Bronchial epithelial cell (primary cell): ENCODE data around the gene USE1. TPM values are rescaled to one million over a fixed set of nuclear protein-coding genes. Genes with fewer than 3 reads are reported as not detected.

Experiments used
- DNase-seq: peaks from one replicate; pipeline ENCODE4 v3.0.0-alpha.2; 2010; ENCODE audit warnings: low read depth
- FAIRE-seq: peaks from 2 replicates; lab custom pipeline; 2011; peaks lifted over from hg19 to GRCh38; lab: Jason Lieb, UNC
- H3K27me3 ChIP-seq: 2 replicates; pipeline ENCODE4 v1.5.1; 2011; ENCODE audit warnings: low read length; ENCODE audit not compliant: control insufficient read depth, insufficient read depth
- H3K36me3 ChIP-seq: 2 replicates; pipeline ENCODE4 v1.5.1; 2011; ENCODE audit warnings: low read length; ENCODE audit not compliant: control insufficient read depth, insufficient read depth
- H3K4me3 ChIP-seq: 2 replicates; pipeline ENCODE4 v1.5.1; 2011; ENCODE audit warnings: mild to moderate bottlenecking, low read depth, low read length, control low read depth
- CTCF ChIP-seq: IDR thresholded peaks from 2 replicates; pipeline ENCODE4 v1.5.1; 2011; ENCODE audit warnings: mild to moderate bottlenecking, moderate library complexity, low read length, control low read depth, inconsistent platforms; ENCODE audit not compliant: insufficient read depth, severe bottlenecking
- total RNA-seq: library from RNA; depleted of rRNA; stranded (reverse); fragments of >200 nt; gene quantifications from 2 replicates; pipeline ENCODE4 v1.2.1, GENCODE V29; 2014

Gene USE1
- total RNA-seq, 1 donor from 2014 or later: 11.8 TPM

- no peak for DNase-seq
- Histone ChIP-seq H3K27me3 (no peaks in the 10 kb centered on the region), H3K36me3 (peaks cover 10% of the 10 kb centered on the region), H3K4me3 (no peak overlapping the region)
- no peak for FAIRE-seq
- TF ChIP-seq CTCF: no peak
Measured at GRCh38 chr19:17266589-17266974, 51.4 kb downstream of the USE1 start.

- Histone ChIP-seq H3K36me3 (peaks cover 11% of the 10 kb centered on the region), H3K27me3 (no peaks in the 10 kb centered on the region), H3K4me3 (peak within 1 kb of the TSS; percentile 73)
- DNase-seq (peak; percentile 99), FAIRE-seq (peak; percentile 62)
- TF ChIP-seq CTCF: no peak
Measured at GRCh38 chr19:17266975-17267788, 52.0 kb downstream of the USE1 start, which contains the start of gene BABAM1. Gene BABAM1 (plus strand): TSS chr19:17267443. CDS start chr19:17268807, 1,364 bp downstream.

- peaks cover 15% of the 10 kb centered on the region for H3K36me3 ChIP-seq
- DNase-seq (no peak), FAIRE-seq (no peak)
- no peak for TF ChIP-seq CTCF
- H3K27me3 ChIP-seq: no peaks in the 10 kb centered on the region
- H3K4me3 ChIP-seq: no peak overlapping the region
Measured at GRCh38 chr19:17268754-17269153, 53.6 kb downstream of the USE1 start.

Other genes with a start within 250 kb of the USE1 start
- 0.53 and 1.9 TPM in 2 replicates for gene CPAMD8, start 188.5 kb upstream of the USE1 start, total RNA-seq
- 1.3 and 1.7 TPM in 2 replicates for gene HAUS8, start 139.9 kb upstream of the USE1 start, total RNA-seq
- 15.5 and 21.9 TPM in 2 replicates for gene MYO9B, start 139.6 kb upstream of the USE1 start, total RNA-seq
- 2.0 and 3.2 TPM in 2 replicates for gene OCEL1, start 10.9 kb downstream of the USE1 start, total RNA-seq
- 93.8 and 124 TPM in 2 replicates for gene NR2F6, start 30.6 kb downstream of the USE1 start, total RNA-seq
- gene USHBP1, start 49.4 kb downstream of the USE1 start, total RNA-seq: 0.13 TPM in 1 of 2 replicates, not detected in the other
- gene BABAM1, start 52.1 kb downstream of the USE1 start, total RNA-seq: 45.8 and 60.9 TPM in 2 replicates
- 0.38 and 0.53 TPM in 2 replicates for gene ANKLE1, start 66.5 kb downstream of the USE1 start, total RNA-seq
- 6.1 and 9.9 TPM in 2 replicates for gene ABHD8, start 88.1 kb downstream of the USE1 start, total RNA-seq
- 23.7 and 24.3 TPM in 2 replicates for gene MRPL34, start 90.5 kb downstream of the USE1 start, total RNA-seq
- gene DDA1, start 94.2 kb downstream of the USE1 start, total RNA-seq: 9.0 and 21.1 TPM in 2 replicates
- gene ANO8, start 119.5 kb downstream of the USE1 start, total RNA-seq: 2.6 and 4.0 TPM in 2 replicates
- 16.5 and 48.4 TPM in 2 replicates for gene GTPBP3, start 122.2 kb downstream of the USE1 start, total RNA-seq
- gene PLVAP, start 162.0 kb downstream of the USE1 start, total RNA-seq: not detected in 2 replicates
- not detected in 2 replicates for gene CCDC194, start 178.8 kb downstream of the USE1 start, total RNA-seq
- 2.2 and 8.7 TPM in 2 replicates for gene BST2, start 190.3 kb downstream of the USE1 start, total RNA-seq
- 22.9 and 23.8 TPM in 2 replicates for gene MVB12A, start 204.7 kb downstream of the USE1 start, total RNA-seq
- gene TMEM221, start 233.3 kb downstream of the USE1 start, total RNA-seq: 0.13 TPM in 1 of 2 replicates, not detected in the other
- gene NXNL1, start 245.6 kb downstream of the USE1 start, total RNA-seq: not detected in 2 replicates